ENCODE data around the gene NAP1L5. TPM values are rescaled to one million over a fixed set of nuclear protein-coding genes. Genes with fewer than 3 reads are reported as not detected.

Gene NAP1L5
- total RNA-seq, 1 experiment from 2014 or later = 17.9 TPM

- H3K4me3 ChIP-seq (ENCODE audit: low read length) = no peak overlapping the region
- H3K27ac ChIP-seq (ENCODE audit: low read length) = no peak overlapping the region
- H3K36me3 ChIP-seq (ENCODE audit: insufficient read depth, low read length) = no peaks in the 10 kb centered on the region
- no peak overlapping the region for H2AFZ ChIP-seq (ENCODE audit: low read length)
- no peaks in the 10 kb centered on the region for H3K27me3 ChIP-seq (ENCODE audit: low read length)
- no peak overlapping the region for H3K4me2 ChIP-seq (ENCODE audit: low read depth, low read length, poor library complexity, severe bottlenecking)
- no peaks in the 10 kb centered on the region for H3K4me1 ChIP-seq (ENCODE audit: low read length)
- no peaks in the 10 kb centered on the region for H4K20me1 ChIP-seq (ENCODE audit: insufficient read depth, low read depth, low read length)
- no peak for DNase-seq
- no peaks in the 10 kb centered on the region for H3K9me2 ChIP-seq (replicated peaks; ENCODE audit: insufficient read depth, low read length)
- H3K79me2 ChIP-seq (ENCODE audit: low read length) = no peaks in the 10 kb centered on the region
- no peaks in the 10 kb centered on the region for H3K9me3 ChIP-seq (ENCODE audit: low read length)
- no peak overlapping the region for H3K9ac ChIP-seq (ENCODE audit: low read length)
Observed at GRCh38 chr4:88729146-88729760, 31.6 kb upstream of the NAP1L5 start.

GRCh38 chr4:88728146-88728545, 30.5 kb upstream of the NAP1L5 start:
- no peaks in the 10 kb centered on the region for H3K36me3 ChIP-seq (ENCODE audit: insufficient read depth, low read length)
- H3K4me2 ChIP-seq (ENCODE audit: low read depth, low read length, poor library complexity, severe bottlenecking) = no peak overlapping the region
- H3K79me2 ChIP-seq (ENCODE audit: low read length) = no peaks in the 10 kb centered on the region
- no peaks in the 10 kb centered on the region for H3K27me3 ChIP-seq (ENCODE audit: low read length)
- H3K9me2 ChIP-seq (replicated peaks; ENCODE audit: insufficient read depth, low read length) = no peaks in the 10 kb centered on the region
- H3K27ac ChIP-seq (ENCODE audit: low read length) = no peak overlapping the region
- no peak overlapping the region for H2AFZ ChIP-seq (ENCODE audit: low read length)
- no peak overlapping the region for H3K9ac ChIP-seq (ENCODE audit: low read length)
- H4K20me1 ChIP-seq (ENCODE audit: insufficient read depth, low read depth, low read length) = no peaks in the 10 kb centered on the region
- no peak overlapping the region for H3K4me3 ChIP-seq (ENCODE audit: low read length)
- no peaks in the 10 kb centered on the region for H3K4me1 ChIP-seq (ENCODE audit: low read length)
- DNase-seq = no peak
- H3K9me3 ChIP-seq (ENCODE audit: low read length) = no peaks in the 10 kb centered on the region

GRCh38 chr4:88725986-88726385, 28.4 kb upstream of the NAP1L5 start:
- no peak overlapping the region for H3K4me2 ChIP-seq (ENCODE audit: low read depth, low read length, poor library complexity, severe bottlenecking)
- H3K27ac ChIP-seq (ENCODE audit: low read length) = no peak overlapping the region
- no peaks in the 10 kb centered on the region for H3K79me2 ChIP-seq (ENCODE audit: low read length)
- no peaks in the 10 kb centered on the region for H3K9me3 ChIP-seq (ENCODE audit: low read length)
- H2AFZ ChIP-seq (ENCODE audit: low read length) = no peak overlapping the region
- no peaks in the 10 kb centered on the region for H3K36me3 ChIP-seq (ENCODE audit: insufficient read depth, low read length)
- H3K27me3 ChIP-seq (ENCODE audit: low read length) = no peaks in the 10 kb centered on the region
- peak; percentile 19 for DNase-seq
- H3K9ac ChIP-seq (ENCODE audit: low read length) = no peak overlapping the region
- no peaks in the 10 kb centered on the region for H4K20me1 ChIP-seq (ENCODE audit: insufficient read depth, low read depth, low read length)
- H3K4me3 ChIP-seq (ENCODE audit: low read length) = no peak overlapping the region
- H3K4me1 ChIP-seq (ENCODE audit: low read length) = no peaks in the 10 kb centered on the region
- no peaks in the 10 kb centered on the region for H3K9me2 ChIP-seq (replicated peaks; ENCODE audit: insufficient read depth, low read length)

DNA sequence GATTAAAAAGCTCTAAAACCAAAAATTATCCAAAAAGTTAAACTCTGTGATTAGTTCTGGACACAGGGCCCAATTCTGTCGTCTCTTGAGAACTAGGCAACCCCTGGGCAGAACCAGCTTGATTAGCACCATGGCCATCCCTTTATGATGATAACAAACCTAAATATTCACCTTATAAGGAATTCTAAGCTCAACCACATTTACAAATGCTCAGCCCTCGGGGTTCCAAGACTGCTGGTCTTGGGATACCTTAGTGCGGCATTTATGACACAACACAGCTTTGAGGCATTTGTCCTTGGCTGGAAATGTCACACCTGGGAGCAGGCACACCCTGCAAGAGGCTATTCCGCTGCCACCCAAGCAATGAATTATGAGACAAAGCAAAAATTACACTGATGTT, 27.5 kb upstream of the NAP1L5 start:
- H3K27me3 ChIP-seq (ENCODE audit: low read length) = no peaks in the 10 kb centered on the region
- H3K9me2 ChIP-seq (replicated peaks; ENCODE audit: insufficient read depth, low read length) = no peaks in the 10 kb centered on the region
- no peak for DNase-seq
- H3K79me2 ChIP-seq (ENCODE audit: low read length) = no peaks in the 10 kb centered on the region
- no peak overlapping the region for H3K4me3 ChIP-seq (ENCODE audit: low read length)
- H3K27ac ChIP-seq (ENCODE audit: low read length) = no peak overlapping the region
- H3K9me3 ChIP-seq (ENCODE audit: low read length) = no peaks in the 10 kb centered on the region
- H4K20me1 ChIP-seq (ENCODE audit: insufficient read depth, low read depth, low read length) = no peaks in the 10 kb centered on the region
- H2AFZ ChIP-seq (ENCODE audit: low read length) = no peak overlapping the region
- no peaks in the 10 kb centered on the region for H3K36me3 ChIP-seq (ENCODE audit: insufficient read depth, low read length)
- H3K4me1 ChIP-seq (ENCODE audit: low read length) = no peaks in the 10 kb centered on the region
- no peak overlapping the region for H3K9ac ChIP-seq (ENCODE audit: low read length)
- H3K4me2 ChIP-seq (ENCODE audit: low read depth, low read length, poor library complexity, severe bottlenecking) = no peak overlapping the region

DNA sequence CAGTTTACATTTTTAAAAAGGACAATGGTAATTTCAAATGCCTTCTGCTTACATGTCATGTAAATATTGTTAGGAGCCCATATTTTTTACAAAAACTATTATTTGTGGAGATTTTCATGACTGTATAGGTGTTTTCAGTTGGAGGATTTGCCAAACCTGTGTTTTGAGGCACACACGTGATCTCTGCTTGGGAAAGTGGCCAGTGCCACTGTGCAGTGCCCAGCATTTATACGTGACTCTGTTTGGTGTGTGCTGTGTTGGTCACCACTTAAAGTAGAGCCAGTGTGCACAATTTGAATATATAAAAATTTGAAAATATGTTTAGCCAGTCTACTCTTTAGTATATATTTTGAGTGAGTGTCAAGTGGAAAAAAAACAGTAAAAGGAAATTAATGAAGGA, 26.8 kb upstream of the NAP1L5 start:
- Histone ChIP-seq H4K20me1 (ENCODE audit: insufficient read depth, low read depth, low read length) (no peaks in the 10 kb centered on the region), H3K4me1 (ENCODE audit: low read length) (no peaks in the 10 kb centered on the region), H3K36me3 (ENCODE audit: insufficient read depth, low read length) (no peaks in the 10 kb centered on the region), H3K79me2 (ENCODE audit: low read length) (no peaks in the 10 kb centered on the region), H3K9me3 (ENCODE audit: low read length) (no peaks in the 10 kb centered on the region), H3K9me2 (replicated peaks; ENCODE audit: insufficient read depth, low read length) (no peaks in the 10 kb centered on the region), H3K9ac (ENCODE audit: low read length) (no peak overlapping the region), H3K4me2 (ENCODE audit: low read depth, low read length, poor library complexity, severe bottlenecking) (no peak overlapping the region), H3K27me3 (ENCODE audit: low read length) (no peaks in the 10 kb centered on the region), H3K4me3 (ENCODE audit: low read length) (no peak overlapping the region), H3K27ac (ENCODE audit: low read length) (no peak overlapping the region), H2AFZ (ENCODE audit: low read length) (no peak overlapping the region)
- no peak for DNase-seq

DNA sequence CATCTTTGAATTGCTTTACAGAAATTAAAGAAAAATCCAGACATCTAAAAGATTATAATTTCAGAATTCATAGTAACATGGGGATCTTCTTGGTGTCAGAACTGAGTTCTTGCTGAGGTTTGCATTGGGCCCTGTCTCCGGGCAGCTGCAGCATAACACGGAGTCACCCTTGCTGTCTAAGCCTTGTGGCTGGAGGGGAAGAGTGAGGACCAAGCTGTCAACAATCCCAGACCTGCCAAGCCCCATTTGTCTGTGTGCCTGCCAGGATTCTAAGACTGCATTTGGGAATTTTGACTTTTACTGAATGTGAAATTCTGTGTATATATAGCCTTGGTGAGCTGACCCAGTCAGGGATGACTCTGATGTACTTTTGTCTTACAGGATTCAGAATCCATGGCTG, 25.2 kb upstream of the NAP1L5 start:
- Histone ChIP-seq H3K9ac (ENCODE audit: low read length) (no peak overlapping the region), H3K4me2 (ENCODE audit: low read depth, low read length, poor library complexity, severe bottlenecking) (no peak overlapping the region), H3K79me2 (ENCODE audit: low read length) (no peaks in the 10 kb centered on the region), H3K9me3 (ENCODE audit: low read length) (peaks cover 1% of the 10 kb centered on the region; the same call in 1 of the 2 replicates), H3K4me3 (ENCODE audit: low read length) (no peak overlapping the region), H3K27me3 (ENCODE audit: low read length) (no peaks in the 10 kb centered on the region), H2AFZ (ENCODE audit: low read length) (no peak overlapping the region), H3K9me2 (replicated peaks; ENCODE audit: insufficient read depth, low read length) (no peaks in the 10 kb centered on the region), H3K4me1 (ENCODE audit: low read length) (no peaks in the 10 kb centered on the region), H3K27ac (ENCODE audit: low read length) (no peak overlapping the region), H4K20me1 (ENCODE audit: insufficient read depth, low read depth, low read length) (no peaks in the 10 kb centered on the region), H3K36me3 (ENCODE audit: insufficient read depth, low read length) (peaks cover 5% of the 10 kb centered on the region)
- DNase-seq = no peak

DNA sequence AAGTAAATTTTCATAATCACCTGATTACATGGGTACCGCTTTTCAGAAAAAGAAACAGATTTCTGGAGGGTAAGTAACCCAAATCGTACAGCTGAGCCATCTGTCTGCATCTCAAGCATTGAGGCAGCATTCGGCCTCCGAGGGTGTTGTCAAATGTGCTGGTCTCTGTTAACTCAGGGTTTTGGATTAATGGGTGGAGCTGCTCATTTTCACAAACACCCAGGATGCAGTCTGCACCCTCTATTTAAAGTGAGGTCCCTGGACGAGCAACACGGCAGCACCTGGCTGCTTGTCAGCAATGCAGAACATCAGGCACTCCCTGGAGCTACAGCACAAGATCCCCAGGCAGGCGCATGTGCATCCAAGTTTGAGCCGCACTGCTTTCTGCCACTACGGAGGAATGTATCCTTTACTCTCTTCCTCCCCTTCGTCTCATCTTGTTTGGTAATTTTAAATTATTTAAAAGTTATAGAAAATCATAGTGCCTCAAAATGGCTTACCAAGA, 24.7 kb upstream of the NAP1L5 start:
- no peaks in the 10 kb centered on the region for H3K4me1 ChIP-seq (ENCODE audit: low read length)
- H3K36me3 ChIP-seq (ENCODE audit: insufficient read depth, low read length) = peaks cover 7% of the 10 kb centered on the region
- no peaks in the 10 kb centered on the region for H3K79me2 ChIP-seq (ENCODE audit: low read length)
- DNase-seq = no peak
- H3K27me3 ChIP-seq (ENCODE audit: low read length) = no peaks in the 10 kb centered on the region
- no peaks in the 10 kb centered on the region for H3K9me2 ChIP-seq (replicated peaks; ENCODE audit: insufficient read depth, low read length)
- H3K9me3 ChIP-seq (ENCODE audit: low read length) = peaks cover 6% of the 10 kb centered on the region
- no peak overlapping the region for H2AFZ ChIP-seq (ENCODE audit: low read length)
- H3K4me2 ChIP-seq (ENCODE audit: low read depth, low read length, poor library complexity, severe bottlenecking) = no peak overlapping the region
- H3K9ac ChIP-seq (ENCODE audit: low read length) = no peak overlapping the region
- H4K20me1 ChIP-seq (ENCODE audit: insufficient read depth, low read depth, low read length) = no peaks in the 10 kb centered on the region
- no peak overlapping the region for H3K27ac ChIP-seq (ENCODE audit: low read length)
- H3K4me3 ChIP-seq (ENCODE audit: low read length) = no peak overlapping the region

- Histone ChIP-seq H3K9me2 (replicated peaks; ENCODE audit: insufficient read depth, low read length) (no peaks in the 10 kb centered on the region), H3K27ac (ENCODE audit: low read length) (no peak overlapping the region), H3K9ac (ENCODE audit: low read length) (no peak overlapping the region), H2AFZ (ENCODE audit: low read length) (no peak overlapping the region), H3K4me3 (ENCODE audit: low read length) (no peak overlapping the region), H3K79me2 (ENCODE audit: low read length) (no peaks in the 10 kb centered on the region), H3K4me2 (ENCODE audit: low read depth, low read length, poor library complexity, severe bottlenecking) (no peak overlapping the region), H4K20me1 (ENCODE audit: insufficient read depth, low read depth, low read length) (no peaks in the 10 kb centered on the region), H3K27me3 (ENCODE audit: low read length) (no peaks in the 10 kb centered on the region), H3K4me1 (ENCODE audit: low read length) (no peaks in the 10 kb centered on the region), H3K9me3 (ENCODE audit: low read length) (peaks cover 9% of the 10 kb centered on the region), H3K36me3 (ENCODE audit: insufficient read depth, low read length) (peaks cover 12% of the 10 kb centered on the region)
- DNase-seq = no peak
Observed at GRCh38 chr4:88720451-88721428, 23.1 kb upstream of the NAP1L5 start.

Data from Karpas-422 (cell line).